HG03378 (cell line): Measurements from ENCODE around the gene KRTAP12-1.

ENCODE experiments used
- ATAC-seq: cut with Tn5 transposase; IDR thresholded peaks from one replicate; pipeline ENCODE4 v1.9.1; 2021; ENCODE audit warnings: mild to moderate bottlenecking, moderate library complexity; ENCODE audit not compliant: unreplicated experiment

KRTAP12-1 gene

GRCh38 chr21:44681861-44682579 is at the start of gene KRTAP12-1:
TSS of gene KRTAP12-1 (minus strand) at chr21:44682163. CDS start at chr21:44682123, 40 bp downstream.
- ATAC-seq, result no peak

- ATAC-seq, result no peak
Measured at GRCh38 chr21:44730951-44731579, 49.1 kb upstream of the KRTAP12-1 start.

GRCh38 chr21:44730028-44730395 is 48.0 kb upstream of the KRTAP12-1 start:
- ATAC-seq, result no peak

GRCh38 chr21:44729336-44730027 is 47.5 kb upstream of the KRTAP12-1 start:
- no peak for ATAC-seq

- ATAC-seq, result no peak
Measured at GRCh38 chr21:44728716-44729115, 46.8 kb upstream of the KRTAP12-1 start.

GRCh38 chr21:44727757-44728156 is 45.8 kb upstream of the KRTAP12-1 start:
- ATAC-seq, result no peak

- no peak for ATAC-seq
Measured at GRCh38 chr21:44727321-44727720, 45.4 kb upstream of the KRTAP12-1 start.

- ATAC-seq, result no peak
Measured at GRCh38 chr21:44726826-44727225, 44.9 kb upstream of the KRTAP12-1 start.

GRCh38 chr21:44724926-44725325 is 43.0 kb upstream of the KRTAP12-1 start:
- ATAC-seq, result no peak

GRCh38 chr21:44724196-44724595 is 42.2 kb upstream of the KRTAP12-1 start:
- no peak for ATAC-seq

- no peak for ATAC-seq
Measured at GRCh38 chr21:44723177-44724131, 41.5 kb upstream of the KRTAP12-1 start.

- no peak for ATAC-seq
Measured at GRCh38 chr21:44722731-44723130, 40.8 kb upstream of the KRTAP12-1 start.

GRCh38 chr21:44720170-44720569 is 38.2 kb upstream of the KRTAP12-1 start:
- no peak for ATAC-seq

- no peak for ATAC-seq
Measured at GRCh38 chr21:44718571-44718970, 36.6 kb upstream of the KRTAP12-1 start.

GRCh38 chr21:44718093-44718492 is 36.1 kb upstream of the KRTAP12-1 start:
- ATAC-seq, result no peak

GRCh38 chr21:44716984-44717383 is 35.0 kb upstream of the KRTAP12-1 start:
- no peak for ATAC-seq

GRCh38 chr21:44714905-44715304 is 32.9 kb upstream of the KRTAP12-1 start:
- ATAC-seq, result no peak

GRCh38 chr21:44713846-44714245 is 31.9 kb upstream of the KRTAP12-1 start:
- no peak for ATAC-seq

GRCh38 chr21:44713130-44713529 is 31.2 kb upstream of the KRTAP12-1 start:
- ATAC-seq, result no peak

GRCh38 chr21:44712203-44713028 is 30.5 kb upstream of the KRTAP12-1 start:
- ATAC-seq, result no peak
